Hepatocyte (in vitro differentiated cells): ENCODE measurements around the gene DPH1. TPM values are rescaled to one million over a fixed set of nuclear protein-coding genes. Genes with fewer than 3 reads are reported as not detected.

ENCODE experiments used
- DNase-seq: peaks from one replicate; pipeline ENCODE4 v3.0.0-alpha.2; 2016; ENCODE audit warnings: low spot score
- H2AFZ ChIP-seq: fragments of 200-600 bp; sonication (generic); 2 replicates; pipeline ENCODE4 v1.6.0; 2016; ENCODE audit warnings: antibody characterized with exemption, mild to moderate bottlenecking
- H3K27ac ChIP-seq: fragments of 200-600 bp; sonication (generic); 2 replicates; pipeline ENCODE4 v1.5.1; 2016; ENCODE audit warnings: mild to moderate bottlenecking
- H3K27me3 ChIP-seq: fragments of 200-600 bp; sonication (generic); 2 replicates; pipeline ENCODE4 v1.6.1; 2016
- H3K36me3 ChIP-seq: fragments of 200-600 bp; sonication (generic); replicated peaks from 2 replicates; pipeline ENCODE4 v1.5.1; 2016; ENCODE audit warnings: low read depth; ENCODE audit not compliant: insufficient read depth
- H3K4me1 ChIP-seq: fragments of 200-600 bp; sonication (generic); 2 replicates; pipeline ENCODE4 v1.5.1; 2016; ENCODE audit warnings: mild to moderate bottlenecking, moderate library complexity; ENCODE audit not compliant: insufficient read depth
- H3K4me2 ChIP-seq: fragments of 200-600 bp; sonication (generic); 2 replicates; pipeline ENCODE4 v1.6.0; 2016
- H3K4me3 ChIP-seq: fragments of 200-600 bp; sonication (generic); 2 replicates; pipeline ENCODE4 v1.5.1; 2016; ENCODE audit warnings: mild to moderate bottlenecking
- H3K79me2 ChIP-seq: fragments of 200-600 bp; sonication (generic); 2 replicates; pipeline ENCODE4 v1.6.0; 2017; ENCODE audit warnings: mild to moderate bottlenecking
- H3K9me2 ChIP-seq: fragments of 200-600 bp; sonication (generic); replicated peaks from 2 replicates; pipeline ENCODE4 v1.6.0; 2017; ENCODE audit warnings: mild to moderate bottlenecking; ENCODE audit not compliant: insufficient read depth
- H3K9me3 ChIP-seq: fragments of 200-600 bp; sonication (generic); 2 replicates; pipeline ENCODE4 v1.5.1; 2016; ENCODE audit warnings: low read depth, mild to moderate bottlenecking
- H4K20me1 ChIP-seq: fragments of 200-600 bp; sonication (generic); 2 replicates; pipeline ENCODE4 v1.6.0; 2016; ENCODE audit warnings: mild to moderate bottlenecking; ENCODE audit not compliant: insufficient read depth, poor library complexity, severe bottlenecking
- EZH2 ChIP-seq: fragments of 200-600 bp; sonication (generic); IDR thresholded peaks from 2 replicates; pipeline ENCODE4 v1.6.1; 2016; ENCODE audit warnings: antibody characterized with exemption, mild to moderate bottlenecking, borderline replicate concordance
- EZH2phosphoT487 ChIP-seq: fragments of 200-600 bp; sonication (generic); IDR thresholded peaks from one replicate; pipeline ENCODE4 v1.6.1; 2018; ENCODE audit warnings: antibody characterized with exemption, mild to moderate bottlenecking, low read depth, moderate library complexity; ENCODE audit not compliant: unreplicated experiment, severe bottlenecking
- WGBS: methylation state at CpG from one replicate; pipeline ENCODE4 v1.1.6; 2016; ENCODE audit warnings: low lambda C conversion rate; ENCODE audit errors: missing lambda C conversion rate; 5-methylcytosine and 5-hydroxymethylcytosine counted together
- polyA plus RNA-seq: library from polyadenylated mRNA; unstranded; fragments of >200 nt; fragmentation: Nextera tagmentation; extraction: Ambion mirVana; gene quantifications from 2 replicates; pipeline ENCODE4 v1.2.1, GENCODE V29; 2016
- total RNA-seq: library from RNA; depleted of rRNA; stranded (reverse); fragments of >200 nt; gene quantifications from 2 replicates; pipeline ENCODE4 v1.2.3, GENCODE V29; 2014
- TF ChIP-seq, protein P1 (sequence below): fragments of 200-600 bp; sonication (generic); IDR thresholded peaks from 2 replicates; pipeline ENCODE4 v1.5.1; 2016; ENCODE audit warnings: antibody characterized with exemption, mild to moderate bottlenecking; ENCODE audit not compliant: poor library complexity

Gene DPH1
- total and polyA plus RNA-seq, 2 experiments from 2014 or later: 27.8 to 45.2 TPM

DNA sequence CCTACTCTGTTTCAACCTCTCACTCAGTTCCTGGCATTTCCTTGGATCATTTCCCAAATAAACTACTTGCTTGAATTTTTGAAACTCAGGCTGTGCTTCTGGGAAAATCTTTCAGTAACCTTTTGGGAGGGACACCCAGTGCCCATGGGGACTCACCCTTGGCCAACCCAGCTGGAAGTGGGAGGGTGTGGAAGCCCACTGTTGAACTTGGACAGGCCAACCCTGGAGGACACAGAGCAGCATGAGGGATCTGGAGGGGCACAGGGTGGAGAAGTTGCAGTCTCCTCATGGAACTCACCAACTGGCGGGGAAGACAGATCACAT, 16.0 kb upstream of the DPH1 start:
- H3K4me1 ChIP-seq: peaks cover 9% of the 10 kb centered on the region
- WGBS: 92% methylated on average over 1 of the region's 1 CpG
- no peak overlapping the region for H3K4me3 ChIP-seq
- H3K27me3 ChIP-seq: peaks cover 14% of the 10 kb centered on the region
- H3K4me2 ChIP-seq: no peak overlapping the region
- no peak for DNase-seq
- H3K36me3 ChIP-seq: no peaks in the 10 kb centered on the region
- TF ChIP-seq EZH2: no peak
- TF ChIP-seq, protein P1, sequence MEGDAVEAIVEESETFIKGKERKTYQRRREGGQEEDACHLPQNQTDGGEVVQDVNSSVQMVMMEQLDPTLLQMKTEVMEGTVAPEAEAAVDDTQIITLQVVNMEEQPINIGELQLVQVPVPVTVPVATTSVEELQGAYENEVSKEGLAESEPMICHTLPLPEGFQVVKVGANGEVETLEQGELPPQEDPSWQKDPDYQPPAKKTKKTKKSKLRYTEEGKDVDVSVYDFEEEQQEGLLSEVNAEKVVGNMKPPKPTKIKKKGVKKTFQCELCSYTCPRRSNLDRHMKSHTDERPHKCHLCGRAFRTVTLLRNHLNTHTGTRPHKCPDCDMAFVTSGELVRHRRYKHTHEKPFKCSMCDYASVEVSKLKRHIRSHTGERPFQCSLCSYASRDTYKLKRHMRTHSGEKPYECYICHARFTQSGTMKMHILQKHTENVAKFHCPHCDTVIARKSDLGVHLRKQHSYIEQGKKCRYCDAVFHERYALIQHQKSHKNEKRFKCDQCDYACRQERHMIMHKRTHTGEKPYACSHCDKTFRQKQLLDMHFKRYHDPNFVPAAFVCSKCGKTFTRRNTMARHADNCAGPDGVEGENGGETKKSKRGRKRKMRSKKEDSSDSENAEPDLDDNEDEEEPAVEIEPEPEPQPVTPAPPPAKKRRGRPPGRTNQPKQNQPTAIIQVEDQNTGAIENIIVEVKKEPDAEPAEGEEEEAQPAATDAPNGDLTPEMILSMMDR: no peak
- TF ChIP-seq EZH2phosphoT487: no peak
- H3K27ac ChIP-seq: no peak overlapping the region
- no peaks in the 10 kb centered on the region for H3K9me3 ChIP-seq
- H2AFZ ChIP-seq: no peak overlapping the region
- H3K9me2 ChIP-seq: no peaks in the 10 kb centered on the region
- H3K79me2 ChIP-seq: no peaks in the 10 kb centered on the region
- no peaks in the 10 kb centered on the region for H4K20me1 ChIP-seq

DNA sequence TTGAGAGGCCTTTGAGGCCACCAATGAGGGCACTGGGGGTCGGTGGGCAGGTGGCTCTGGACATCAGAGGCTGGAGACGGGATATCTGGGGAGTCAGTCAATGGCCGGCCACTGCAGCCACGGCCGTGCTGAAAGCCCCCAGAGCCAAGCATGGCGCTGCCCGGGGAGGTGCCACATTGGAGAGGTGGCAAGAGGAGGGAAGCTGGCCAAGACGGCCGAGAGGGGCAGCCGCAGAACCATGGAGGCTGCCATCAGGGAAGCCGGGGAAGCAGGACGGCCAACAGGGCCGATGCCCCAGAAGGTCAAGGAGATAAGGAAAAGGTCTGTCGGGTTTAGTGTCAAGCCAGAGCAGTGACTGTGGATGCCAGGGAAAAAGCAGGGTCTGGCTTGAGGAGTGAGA, 14.6 kb upstream of the DPH1 start:
- H3K36me3 ChIP-seq: no peaks in the 10 kb centered on the region
- H3K79me2 ChIP-seq: no peaks in the 10 kb centered on the region
- H3K27ac ChIP-seq: no peak overlapping the region
- DNase-seq: no peak
- H3K9me3 ChIP-seq: no peaks in the 10 kb centered on the region
- peaks cover 9% of the 10 kb centered on the region for H3K4me1 ChIP-seq
- no peaks in the 10 kb centered on the region for H3K9me2 ChIP-seq
- no peak for TF ChIP-seq EZH2phosphoT487
- TF ChIP-seq, protein P1: no peak
- H4K20me1 ChIP-seq: no peaks in the 10 kb centered on the region
- peaks cover 25% of the 10 kb centered on the region for H3K27me3 ChIP-seq
- WGBS: 85% methylated on average over 14 of the region's 14 CpGs
- H3K4me2 ChIP-seq: no peak overlapping the region
- H3K4me3 ChIP-seq: no peak overlapping the region
- H2AFZ ChIP-seq: no peak overlapping the region

DNA sequence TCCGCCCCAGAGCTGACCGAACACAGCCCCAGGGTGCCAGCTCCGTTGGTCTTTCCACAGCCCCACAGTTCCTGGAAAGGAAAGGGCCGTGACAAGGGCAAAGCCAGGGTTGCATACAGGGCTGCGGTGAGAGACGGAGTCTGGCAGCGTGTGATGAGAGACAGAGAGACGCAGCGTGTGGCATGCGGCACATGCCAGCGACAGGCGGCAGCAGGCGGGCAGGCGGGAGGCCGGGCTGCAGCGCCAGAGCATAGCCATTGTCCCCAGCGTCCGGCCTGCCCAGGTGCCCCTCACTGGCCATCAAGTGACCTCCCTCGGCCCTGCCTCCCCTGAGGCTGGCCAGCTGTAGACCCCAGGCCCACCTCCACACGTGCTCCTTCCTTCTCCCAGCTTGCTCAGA, 13.5 kb upstream of the DPH1 start:
- no peak for TF ChIP-seq EZH2phosphoT487
- TF ChIP-seq, protein P1: no peak
- TF ChIP-seq EZH2: no peak
- Histone ChIP-seq H3K27ac (no peak overlapping the region), H3K4me2 (no peak overlapping the region), H3K9me2 (no peaks in the 10 kb centered on the region), H2AFZ (no peak overlapping the region), H3K4me1 (peaks cover 6% of the 10 kb centered on the region), H3K9me3 (no peaks in the 10 kb centered on the region), H3K79me2 (no peaks in the 10 kb centered on the region), H3K4me3 (no peak overlapping the region), H3K27me3 (peaks cover 36% of the 10 kb centered on the region), H4K20me1 (no peaks in the 10 kb centered on the region), H3K36me3 (no peaks in the 10 kb centered on the region)
- WGBS: 89% methylated on average over 20 of the region's 20 CpGs
- no peak for DNase-seq
